GM19397 (cell line): ENCODE measurements around the gene ARFGAP1.
"Not testable (repeated sequence)": the region's sequence is repeated elsewhere in the genome, so short reads cannot be mapped to it uniquely, and the experiment has no call there.

Experiments used
- ATAC-seq: cut with Tn5 transposase; IDR thresholded peaks from one replicate; pipeline ENCODE4 v1.9.1; 2021; ENCODE audit warnings: mild to moderate bottlenecking, moderate library complexity; ENCODE audit not compliant: unreplicated experiment

Gene ARFGAP1

DNA sequence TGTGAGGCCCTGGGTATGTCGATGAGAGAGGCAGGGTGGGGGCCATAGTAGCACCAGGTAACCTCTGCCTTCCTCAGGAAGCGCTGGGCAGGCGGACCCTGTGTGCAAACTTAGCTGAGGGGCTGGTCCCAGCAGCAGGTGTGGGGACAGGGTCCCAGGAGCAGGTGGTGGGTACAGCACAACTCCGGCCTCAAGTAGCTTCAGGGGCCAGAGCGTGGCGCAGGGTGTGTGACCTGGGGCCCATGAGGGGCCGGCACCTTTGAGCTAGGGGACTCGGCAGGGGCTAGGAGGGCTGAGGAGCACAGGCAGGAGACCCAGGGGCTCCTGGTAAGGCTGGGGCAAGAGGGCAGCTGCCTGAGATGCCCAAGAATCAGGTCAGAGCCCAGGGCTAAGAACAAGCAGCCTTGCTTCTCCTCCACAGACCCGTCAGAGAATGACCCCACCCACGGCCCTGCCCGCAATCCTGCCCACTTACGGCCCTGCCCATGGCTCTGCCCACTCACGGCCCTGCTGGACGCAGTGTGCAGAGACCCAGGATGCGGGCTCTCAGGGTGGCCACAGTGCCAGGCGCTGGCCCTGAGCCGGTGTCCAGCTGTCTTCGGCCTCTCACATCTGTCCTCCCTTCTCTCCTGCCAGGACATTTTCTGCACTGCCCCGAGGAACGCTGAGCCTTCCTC lies 57.6 kb downstream of the ARFGAP1 start:
- ATAC-seq: no peak

DNA sequence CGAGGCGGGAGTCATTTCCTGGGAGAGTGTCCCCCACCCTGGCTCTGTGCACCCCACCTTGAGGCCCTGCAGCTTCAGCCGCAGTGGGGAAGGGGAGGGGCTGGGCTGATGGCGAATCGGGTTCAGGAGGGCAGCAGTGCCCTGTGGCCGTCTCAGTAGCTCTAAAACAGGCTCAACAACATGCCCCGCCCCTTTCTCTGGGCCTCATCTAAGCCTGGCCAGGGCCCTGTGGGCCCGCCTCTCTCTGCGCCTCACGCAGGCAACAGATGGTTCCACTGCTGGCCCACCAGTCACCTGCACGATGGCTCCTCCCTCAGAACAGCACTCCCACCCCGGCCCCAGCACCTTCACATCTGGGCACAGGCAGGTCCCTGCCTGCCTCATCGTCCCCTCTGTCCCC lies 58.3 kb downstream of the ARFGAP1 start:
- ATAC-seq: no peak

DNA sequence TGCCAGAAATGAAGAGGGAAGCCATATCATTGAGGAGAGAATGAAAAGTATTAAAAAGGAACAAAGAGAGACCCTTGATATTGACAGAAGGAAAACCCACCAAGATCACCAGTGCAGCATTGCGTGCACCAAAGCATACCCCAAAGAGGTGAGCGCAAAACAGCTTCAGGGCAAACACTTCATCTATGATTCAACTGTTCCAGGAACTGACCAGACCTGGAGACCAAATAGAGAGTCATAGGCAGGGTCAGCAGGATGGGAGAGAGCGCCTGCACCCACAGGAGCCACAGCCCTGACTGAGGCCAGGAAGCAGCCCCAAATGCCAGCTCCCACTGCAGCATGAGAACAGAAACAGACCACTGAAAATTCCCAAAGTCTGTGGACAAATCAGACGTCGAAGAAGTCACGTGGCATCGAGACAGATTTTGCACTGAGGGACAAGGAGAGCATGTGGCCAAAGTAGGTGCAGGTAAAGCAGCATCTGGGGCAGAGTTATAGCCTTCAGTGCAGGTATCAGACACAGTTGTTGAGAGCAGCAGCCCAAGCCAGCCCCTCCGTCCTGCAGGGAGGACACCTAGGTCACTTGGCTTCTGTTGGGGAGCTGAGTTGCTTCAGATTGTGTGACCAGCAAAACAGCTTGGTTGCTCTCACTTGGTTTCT lies 59.3 kb downstream of the ARFGAP1 start:
- ATAC-seq: no peak

DNA sequence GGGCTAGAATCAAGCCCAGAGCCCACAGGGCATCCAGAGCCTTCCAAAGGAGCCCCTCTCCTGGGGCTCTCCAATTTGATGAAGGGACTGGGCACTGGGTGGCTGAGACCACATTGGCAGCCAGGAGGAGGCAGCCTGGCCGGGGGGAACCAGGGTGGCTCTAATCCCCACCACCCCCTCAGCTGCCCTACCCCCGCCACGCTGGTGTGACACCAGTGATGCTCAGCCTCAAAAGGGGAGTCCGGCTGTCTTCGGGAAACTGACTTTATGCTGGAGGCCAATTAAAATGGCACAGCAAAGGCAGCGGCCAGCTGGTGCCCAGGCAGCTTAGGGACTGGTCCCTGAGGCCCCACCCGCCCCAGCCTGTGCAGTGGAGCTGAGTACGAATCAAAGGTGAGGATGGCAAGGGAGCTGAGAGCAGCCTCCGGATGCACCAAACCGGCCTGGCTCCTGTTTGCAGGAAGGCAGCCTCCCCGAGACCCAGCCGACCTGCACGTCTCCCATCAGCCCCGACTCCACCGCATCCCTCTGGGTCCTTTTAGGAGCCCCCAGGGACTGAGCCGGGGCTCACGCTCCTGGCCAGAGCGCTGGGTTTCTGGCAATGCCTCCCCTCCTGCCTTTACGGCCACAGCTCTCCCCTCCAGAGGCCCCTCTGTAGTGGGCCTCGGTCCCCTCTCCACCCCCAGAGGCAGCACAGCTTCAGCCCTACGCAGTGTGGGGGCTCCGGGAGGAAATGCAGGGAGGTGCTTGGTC lies 60.1 kb downstream of the ARFGAP1 start:
- ATAC-seq: no peak

DNA sequence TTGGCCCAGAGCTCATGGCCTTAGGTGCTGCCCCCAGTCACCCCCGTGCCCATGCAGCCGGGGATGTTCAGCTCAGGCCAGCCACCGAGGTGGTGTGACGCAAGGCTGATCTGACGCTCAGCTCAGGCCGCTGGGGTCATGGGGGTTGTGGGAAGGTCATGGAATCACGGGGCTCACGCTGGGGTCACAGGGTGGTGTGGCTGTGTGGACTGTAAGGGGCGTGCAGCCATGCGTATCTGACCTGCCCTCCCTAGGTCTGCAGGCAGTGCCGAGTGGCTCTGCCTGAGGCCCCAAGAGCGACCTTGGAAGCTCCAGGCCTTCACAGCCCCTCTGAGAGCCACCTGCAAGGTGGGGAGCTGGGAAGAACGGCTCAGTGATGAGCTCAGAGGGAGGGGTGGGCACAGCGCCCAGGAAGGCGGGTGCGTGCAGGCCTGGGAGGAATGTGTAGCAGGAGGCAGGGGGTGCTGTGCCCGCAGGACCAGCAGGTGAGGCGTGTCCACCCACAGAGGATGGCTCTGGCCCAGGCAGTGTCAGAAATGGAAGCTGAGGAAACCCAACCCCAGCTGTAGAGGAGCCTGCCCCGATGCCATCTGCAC lies 60.7 kb downstream of the ARFGAP1 start:
- no peak for ATAC-seq

DNA sequence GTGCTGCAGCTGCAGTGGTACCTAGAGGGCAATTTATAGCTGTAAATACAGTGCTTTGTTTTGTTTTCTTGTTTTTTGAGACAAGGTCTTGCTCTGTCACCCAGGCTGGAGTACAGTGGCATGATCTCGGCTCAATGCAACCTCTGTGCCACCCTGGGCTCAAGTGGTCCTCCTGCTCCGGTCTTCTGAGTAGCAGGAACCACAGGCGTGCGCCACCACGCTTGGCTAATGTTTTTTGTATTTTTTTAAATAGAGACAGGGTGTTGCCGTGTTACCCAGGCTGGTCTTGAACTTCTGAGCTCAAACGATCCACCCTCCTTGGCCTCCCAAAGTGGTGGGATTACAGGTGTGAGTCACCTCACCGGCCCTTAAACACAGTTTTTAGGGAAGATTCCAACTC lies 61.7 kb downstream of the ARFGAP1 start:
- ATAC-seq: no peak

DNA sequence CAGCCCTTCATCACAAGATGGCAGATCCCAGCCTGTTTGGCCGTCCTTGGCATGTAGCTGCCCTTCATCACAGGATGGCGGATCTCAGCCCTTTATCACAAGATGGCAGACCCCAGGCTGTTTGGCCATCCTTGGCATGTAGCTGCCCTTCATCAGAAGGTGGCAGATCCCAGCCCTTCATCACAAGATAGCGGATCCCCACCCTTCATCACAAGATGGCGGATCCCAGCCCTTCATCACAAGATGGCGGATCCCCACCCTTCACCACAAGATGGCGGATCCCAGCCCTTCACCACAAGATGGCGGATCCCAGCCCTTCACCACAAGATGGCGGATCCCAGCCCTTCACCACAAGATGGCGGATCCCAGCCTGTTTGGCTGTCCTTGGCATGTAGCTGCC lies 62.4 kb downstream of the ARFGAP1 start:
- ATAC-seq: not testable (repeated sequence)

DNA sequence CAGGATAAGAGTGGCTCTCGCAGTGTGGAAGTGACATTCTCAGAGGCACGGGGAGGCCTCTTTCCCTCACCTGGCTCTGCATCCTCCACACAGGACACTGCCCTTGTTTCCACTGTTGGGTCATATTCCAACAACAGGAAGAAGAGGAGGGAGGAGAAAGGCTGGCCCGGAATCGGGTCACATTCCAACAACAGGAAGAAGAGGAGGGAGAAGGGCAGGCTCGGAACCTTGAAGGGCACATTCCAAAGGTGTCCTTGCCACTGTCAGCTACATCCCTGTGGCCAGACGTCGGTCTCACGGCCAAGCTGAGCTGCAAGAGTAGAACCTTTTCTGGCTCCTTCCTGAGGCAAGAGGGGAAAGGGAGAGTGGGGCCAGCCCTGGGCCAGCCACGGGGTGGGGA lies 63.1 kb downstream of the ARFGAP1 start:
- no peak for ATAC-seq

DNA sequence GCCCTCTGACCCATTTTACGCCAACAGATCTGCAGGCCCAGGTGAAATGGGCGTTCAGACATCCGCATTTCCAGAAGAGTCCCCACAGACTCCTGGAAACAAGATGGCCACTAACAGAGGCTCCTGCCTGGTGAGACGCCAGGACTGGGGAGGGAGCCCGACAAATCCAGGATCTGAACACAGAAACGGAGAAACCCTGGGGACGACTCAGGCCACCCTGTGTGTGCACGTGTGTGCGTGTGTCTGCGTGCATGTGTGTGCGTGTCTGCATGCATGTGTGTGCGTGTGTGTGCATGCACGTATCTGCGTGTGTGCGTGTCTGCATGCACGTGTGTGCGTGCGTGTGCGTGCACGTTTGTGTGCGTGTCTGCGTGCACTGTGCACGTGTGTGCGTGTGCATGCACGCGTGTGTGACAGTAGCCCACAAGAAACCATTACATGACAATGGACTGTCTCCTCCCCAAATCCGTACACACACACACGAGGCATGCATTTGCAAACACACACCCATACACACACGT lies 63.7 kb downstream of the ARFGAP1 start:
- ATAC-seq: no peak

DNA sequence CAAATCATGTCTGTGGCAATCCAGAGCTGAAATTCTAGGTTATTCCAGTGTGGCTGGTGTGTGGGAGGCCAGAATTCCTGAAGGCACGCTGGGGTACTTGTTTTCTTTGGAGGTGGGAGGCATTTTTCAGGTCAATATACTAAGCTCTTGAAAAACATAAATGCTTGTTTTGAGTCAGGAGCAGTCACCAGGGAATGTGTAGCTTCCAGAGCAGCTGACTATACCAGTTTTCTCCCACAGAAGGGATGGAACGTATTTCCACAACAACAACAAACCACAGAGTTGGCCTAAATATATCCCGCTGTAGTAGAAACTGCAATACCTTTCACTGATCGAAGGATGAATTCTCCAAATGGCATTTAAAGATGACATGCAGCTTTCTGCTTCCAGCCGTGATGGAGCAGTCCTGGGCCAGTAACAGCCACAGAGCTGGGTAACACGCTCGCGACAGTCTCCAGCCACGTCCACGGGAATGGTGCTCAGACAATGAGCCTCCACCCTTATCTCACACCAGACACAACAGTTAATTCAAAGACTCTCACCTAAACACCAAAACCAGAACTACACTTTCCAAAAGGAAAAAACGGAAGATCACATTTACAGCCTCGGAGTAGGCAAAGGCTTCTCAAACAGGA lies 65.3 kb downstream of the ARFGAP1 start:
- no peak for ATAC-seq
